Measurements from ENCODE around the gene MACO1. TPM values are rescaled to one million over a fixed set of nuclear protein-coding genes. Genes with fewer than 3 reads are reported as not detected.
"Not testable (repeated sequence)": the region's sequence is repeated elsewhere in the genome, so short reads cannot be mapped to it uniquely, and the experiment has no call there.

The MACO1 gene
- total RNA-seq, 1 donor from 2014 or later: 15.6 TPM

DNA sequence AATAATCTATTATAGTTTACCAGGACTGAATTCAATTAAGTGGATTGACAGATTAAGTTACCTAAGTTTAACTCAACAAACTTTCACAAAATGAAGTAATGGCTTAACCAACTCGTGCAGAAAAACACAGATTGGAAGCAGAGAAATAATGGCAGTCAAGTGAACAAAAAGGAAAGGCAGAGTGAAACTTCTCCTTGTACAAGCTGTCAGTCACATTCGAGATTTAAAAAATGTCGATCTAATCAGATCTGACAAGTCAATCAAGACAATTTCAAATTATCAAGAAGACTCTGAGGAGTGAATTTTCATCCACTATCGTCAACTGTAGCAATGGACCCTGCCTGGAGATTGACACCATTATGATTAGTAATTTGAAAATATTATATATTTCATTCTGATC lies 13.4 kb upstream of the MACO1 start:
- intact Hi-C loops (cut with micrococcal nuclease); DNase-seq; ATAC-seq: not testable (repeated sequence)

DNA sequence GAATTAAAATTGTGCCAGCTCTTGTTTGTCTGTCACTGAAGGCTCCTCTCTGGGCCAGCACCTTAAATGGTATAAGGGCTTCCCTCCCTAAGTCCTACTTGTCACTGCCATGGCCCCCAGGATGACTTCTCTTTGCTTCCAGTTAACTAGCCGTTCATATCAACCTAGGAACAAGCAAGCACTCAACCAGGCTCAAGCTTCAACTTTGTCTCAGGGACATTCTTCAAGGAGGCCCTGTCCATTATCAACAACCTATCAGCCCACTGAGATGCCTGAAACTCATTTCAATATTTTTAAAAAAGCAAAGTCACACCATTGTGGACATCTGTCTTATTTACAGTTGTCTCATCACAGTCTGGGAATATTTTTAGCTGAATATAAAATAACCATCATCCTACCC lies 11.4 kb upstream of the MACO1 start:
- intact Hi-C loops (cut with micrococcal nuclease); ATAC-seq; DNase-seq: not testable (repeated sequence)

DNA sequence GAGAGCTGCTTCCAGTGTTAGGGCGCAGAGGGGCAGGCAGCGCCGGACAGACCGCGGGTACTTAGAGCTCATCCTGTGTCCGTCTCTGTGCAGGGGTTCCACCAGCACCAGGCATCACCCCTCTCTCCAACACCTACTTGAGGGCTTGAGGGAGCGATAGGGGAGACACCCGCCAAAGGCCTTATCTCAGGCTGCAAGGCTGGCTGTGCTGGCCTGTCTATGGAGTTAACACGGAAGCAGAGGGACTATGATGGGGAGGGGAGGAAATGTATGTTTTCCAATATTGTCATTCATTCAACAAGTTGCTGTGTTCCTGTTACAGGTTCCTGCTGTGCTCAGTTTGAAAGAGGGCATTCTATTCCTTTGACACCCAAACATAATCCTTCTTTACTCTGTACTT lies 10.0 kb upstream of the MACO1 start, which contains the start of gene RHCE:
TSS of gene RHCE (minus strand) at position 111 of the 400 bp plus-strand sequence. CDS start at position 72, 39 bp downstream.
- DNase-seq; intact Hi-C loops (cut with micrococcal nuclease); ATAC-seq: not testable (repeated sequence)

DNA sequence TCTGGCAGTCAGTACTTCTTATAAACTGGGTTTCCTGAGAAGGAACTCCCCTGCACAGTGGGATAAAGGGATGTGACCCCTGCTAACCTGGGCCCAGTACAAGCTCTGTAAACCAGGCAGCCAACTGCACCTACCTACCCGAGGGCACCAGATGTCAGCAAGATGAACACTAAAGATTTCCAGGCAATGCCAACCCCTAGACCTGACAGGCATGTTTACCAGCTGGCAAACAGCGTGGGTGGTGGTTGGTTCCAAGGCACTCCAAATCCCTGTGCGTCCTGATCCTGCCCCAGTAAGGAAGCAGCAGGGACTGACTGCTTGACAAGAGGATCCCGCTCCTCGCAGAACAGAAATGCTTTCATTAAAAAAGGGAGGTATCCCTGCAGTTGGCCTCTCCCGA lies 7.5 kb upstream of the MACO1 start:
- DNase-seq; ATAC-seq; intact Hi-C loops (cut with micrococcal nuclease): not testable (repeated sequence)

DNA sequence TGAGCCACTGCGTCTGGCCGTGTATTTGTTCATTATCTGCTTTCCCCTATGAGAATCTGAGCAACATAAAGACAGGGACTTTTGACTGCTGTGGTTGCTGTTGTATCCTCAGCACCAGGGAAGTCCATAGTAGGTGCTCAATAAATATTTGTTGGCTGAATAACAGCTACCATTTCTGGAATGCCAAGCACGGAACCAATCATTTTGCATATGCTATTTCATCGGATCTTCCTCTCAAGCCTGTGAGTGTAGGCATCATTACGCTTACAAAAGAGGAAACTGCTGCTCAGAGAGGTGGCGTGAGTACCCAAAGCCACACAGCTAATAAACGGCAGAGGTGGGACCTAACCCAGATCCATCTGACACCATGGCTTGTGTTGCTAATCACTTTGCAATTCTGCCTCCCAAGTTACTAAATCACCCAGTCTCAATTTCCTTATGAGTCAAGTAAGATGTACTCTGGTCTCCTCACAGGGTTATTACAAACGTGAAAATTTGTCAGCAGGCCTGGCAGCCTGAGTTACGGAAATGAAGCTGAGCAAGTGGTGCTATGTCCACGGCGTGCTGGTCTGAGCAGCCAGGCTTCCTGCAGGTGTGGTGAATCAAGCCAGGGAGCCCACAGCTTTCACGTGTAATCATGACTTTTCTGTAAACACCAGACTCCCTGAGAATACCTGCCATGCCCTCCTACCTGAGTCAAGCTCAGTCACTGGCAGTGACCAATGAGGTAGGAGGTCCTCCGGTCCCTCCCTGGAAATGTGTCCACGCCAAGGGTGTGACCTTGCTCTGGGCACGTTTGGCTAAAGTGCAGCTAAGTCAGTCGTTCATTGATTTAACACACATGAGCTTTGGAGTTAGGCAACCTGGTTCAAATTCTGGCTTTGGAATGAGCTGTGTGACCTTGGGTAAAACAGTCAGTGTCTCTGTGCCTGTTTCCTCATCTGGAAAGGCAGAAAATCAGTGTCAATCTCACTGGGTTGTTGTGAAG lies 5.3 kb upstream of the MACO1 start:
- intact Hi-C loops (cut with micrococcal nuclease): no loop called here
- ATAC-seq (no peak), DNase-seq (no peak)

DNA sequence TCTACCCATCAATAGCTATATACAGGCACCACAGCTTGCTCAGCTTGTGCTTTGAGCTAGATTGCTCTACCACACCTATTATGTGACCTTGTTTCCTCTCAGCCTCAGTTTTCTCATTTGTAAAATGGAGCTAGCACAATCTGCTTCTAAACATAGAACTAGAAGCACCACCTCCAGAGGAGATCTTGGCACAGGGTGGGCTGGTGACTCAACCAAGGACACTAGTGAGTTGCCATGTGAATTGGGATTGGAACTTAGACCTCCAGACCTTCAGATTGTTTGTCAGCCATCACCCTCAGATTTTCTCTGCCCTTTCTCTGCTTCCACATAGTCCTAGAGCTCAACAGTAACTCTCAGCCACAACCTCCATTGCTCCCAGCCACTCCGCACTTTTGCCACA lies 3.0 kb upstream of the MACO1 start:
- DNase-seq: no peak
- intact Hi-C loops (cut with micrococcal nuclease): no loop called here
- ATAC-seq: no peak

DNA sequence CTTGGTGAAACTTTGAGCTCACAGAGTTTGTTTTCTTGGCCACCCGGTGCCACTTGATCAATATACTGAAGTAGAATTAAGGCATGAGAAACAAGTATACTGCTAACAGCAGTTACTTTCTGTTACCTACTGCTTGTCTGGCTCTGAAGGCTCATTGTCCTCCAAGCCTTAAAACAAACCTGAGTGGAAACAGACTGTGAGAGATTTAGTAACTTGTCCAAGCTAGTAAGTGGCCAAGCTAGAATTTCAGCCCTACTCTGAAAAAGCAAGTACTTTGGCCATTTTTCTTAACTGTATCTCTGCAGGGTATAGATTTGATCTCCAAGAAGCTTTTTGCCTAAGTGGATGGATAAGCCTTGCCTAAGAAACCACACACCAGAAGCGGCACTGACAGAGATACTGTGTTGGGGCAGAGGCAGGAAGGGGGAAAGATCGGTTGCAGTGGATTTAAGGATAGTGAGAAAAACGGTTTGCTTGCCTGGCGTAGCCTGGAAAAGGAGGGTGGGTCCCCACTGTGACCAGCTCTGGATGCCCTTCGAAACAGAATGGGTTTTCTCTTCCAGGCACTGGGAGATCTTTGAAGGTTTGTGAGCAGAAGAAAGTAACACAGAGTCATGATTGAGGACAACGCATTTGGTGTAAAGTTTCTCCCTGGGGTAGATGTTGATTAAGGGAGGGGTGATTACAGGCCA lies 2.1 kb upstream of the MACO1 start:
- intact Hi-C loops (cut with micrococcal nuclease): no loop called here
- ATAC-seq (no peak), DNase-seq (no peak)

DNA sequence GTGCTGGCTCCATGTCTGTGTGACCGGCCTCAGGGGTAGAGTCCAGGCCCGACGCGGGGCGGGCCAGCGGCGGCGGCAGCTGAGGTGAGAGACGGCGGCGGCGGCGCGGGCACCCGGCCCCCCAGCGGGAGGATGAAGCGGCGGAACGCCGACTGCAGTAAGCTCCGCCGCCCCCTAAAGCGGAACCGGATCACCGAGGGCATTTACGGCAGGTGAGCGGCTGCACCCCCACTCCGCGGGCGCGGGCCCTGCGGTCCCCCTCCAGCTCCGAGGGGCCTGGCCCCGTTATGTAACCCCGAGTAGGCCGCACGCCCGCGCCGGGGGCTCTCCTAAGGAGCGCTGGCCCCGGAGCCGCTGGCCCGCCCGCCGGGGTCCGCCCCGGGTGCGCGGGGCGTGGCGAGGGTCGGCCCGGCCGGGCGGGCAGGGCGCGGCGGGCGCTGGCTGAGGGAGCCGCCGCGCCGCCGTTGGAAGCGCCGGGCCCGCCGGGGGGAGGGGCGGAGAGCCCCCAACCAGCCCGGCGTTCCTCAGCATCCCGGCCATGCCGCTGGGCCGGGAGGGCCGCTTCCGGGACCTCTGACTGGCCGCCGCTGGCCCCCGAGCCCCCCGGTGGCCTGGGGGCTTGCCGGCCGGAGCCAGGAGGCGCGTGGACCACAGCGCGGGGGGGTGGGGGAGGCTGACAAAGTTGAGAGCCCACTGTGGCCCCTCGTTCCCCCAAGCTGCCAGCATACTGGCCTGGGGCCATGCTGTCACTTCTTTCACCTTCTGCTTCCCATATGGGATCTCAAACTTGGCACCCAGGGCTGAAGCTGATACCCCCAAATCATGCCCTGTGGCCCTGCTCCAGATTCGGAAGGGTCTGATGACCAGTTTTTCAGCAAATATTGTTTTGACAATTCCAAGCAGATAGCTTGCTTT lies 527 bp downstream of the MACO1 start:
- intact Hi-C loops (cut with micrococcal nuclease): no loop called here
- DNase-seq: peak; percentile 49

DNA sequence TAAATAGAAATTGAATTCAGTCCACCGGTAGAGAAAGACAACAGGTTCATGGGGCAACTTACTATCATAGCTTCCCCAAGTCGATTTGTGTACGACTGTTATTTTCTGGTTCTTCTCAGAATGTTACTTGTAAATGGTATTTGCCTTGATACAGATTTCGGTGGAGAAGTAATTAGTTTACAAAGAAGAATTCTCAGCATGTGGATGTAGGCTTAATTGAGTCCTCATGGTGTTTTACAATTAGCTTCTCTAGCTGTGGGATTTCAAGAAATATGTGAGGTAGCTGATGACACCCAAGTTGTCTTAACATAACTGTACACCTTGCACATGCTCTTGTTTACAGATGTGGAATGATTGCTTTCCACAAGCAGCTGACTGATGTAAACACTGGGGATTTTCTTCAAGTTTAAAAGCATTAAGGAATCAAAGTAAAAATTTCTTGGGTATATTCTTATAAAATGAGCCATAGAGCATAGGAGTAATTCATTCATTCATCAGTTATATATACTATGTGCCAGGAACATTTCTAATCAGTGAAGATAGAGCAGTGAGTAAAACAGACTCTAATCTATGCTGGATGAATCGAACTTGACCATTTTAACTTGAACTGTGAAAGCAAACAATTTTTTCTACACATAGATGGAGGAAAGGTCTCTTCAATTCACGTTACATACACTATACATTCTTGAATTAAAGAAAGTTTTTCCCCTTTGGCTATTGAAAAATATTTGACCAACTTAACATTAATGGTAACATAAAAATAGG lies 1.4 kb downstream of the MACO1 start:
- DNase-seq: no peak
- intact Hi-C loops (cut with micrococcal nuclease): no loop called here
- ATAC-seq: no peak

More for the DNA sequence above, 527 bp downstream of the MACO1 start:
- ATAC-seq: peak; percentile 38

DNA sequence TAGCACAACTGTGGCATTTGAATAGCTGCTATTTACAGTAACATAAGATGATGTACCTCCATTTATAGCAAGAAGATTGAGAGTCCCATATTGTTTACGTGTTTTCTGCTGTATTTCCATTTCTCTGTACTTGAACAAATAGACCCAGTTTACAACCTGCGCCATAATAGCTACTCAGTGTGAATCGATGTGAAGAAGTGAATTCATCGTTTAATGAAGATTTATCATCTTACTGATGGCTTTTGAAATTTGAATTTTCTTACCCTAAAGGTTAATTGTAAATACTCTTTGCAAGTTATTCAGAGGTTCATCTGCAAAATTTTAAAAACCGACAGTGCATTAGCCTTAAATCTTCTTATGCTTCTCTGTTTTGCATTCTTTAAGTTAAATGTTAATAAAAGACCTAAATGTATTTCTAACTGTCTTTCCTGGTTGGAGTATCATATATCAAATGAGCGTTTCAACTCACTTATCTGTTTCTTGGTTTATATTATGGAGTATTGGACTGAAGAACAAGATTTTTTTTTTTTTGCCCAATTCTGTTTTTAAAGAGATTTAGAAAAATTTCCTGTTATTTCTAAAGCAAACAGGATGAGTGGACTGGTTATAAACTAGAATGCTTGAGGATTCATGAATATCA lies 2.2 kb downstream of the MACO1 start:
- intact Hi-C loops (cut with micrococcal nuclease): no loop called here
- ATAC-seq (no peak), DNase-seq (no peak)

DNA sequence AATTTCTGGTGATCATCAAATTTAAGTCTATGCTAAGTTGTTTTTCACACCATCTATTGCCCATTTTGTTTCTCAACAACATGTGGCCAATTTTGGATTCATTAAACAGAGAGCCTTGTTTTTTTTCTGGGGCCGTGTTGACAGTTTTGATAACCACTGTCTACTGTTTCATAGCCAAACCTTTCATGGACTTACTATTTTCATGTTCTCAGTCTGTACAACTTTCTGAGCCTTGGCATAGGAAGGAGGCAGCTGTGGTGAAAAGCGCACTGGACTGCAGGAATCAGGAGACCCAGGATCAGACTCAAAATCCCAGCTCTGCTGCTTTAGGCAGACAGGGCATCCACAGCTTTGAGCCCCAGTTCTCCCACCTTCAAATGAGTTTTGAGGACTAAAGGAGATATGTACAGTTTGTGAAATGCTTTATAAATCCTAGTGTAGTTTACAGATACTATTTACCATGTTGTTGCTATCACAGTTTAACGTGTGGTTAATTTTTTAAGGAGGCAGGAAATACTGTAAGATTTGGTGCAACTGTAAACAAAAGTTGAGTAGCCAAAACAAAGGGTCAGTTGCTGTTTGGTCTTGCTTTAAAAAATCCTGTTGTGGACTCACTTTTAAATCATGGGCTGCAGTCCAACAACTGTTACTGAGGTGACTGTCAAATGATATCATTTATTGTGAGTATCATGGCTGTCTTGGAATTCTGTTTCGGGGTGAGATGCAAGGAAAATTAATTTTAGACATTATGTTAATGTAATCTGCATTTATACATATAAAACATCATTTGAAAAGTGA lies 2.9 kb downstream of the MACO1 start:
- no peak for ATAC-seq
- intact Hi-C loops (cut with micrococcal nuclease): no loop called here
- no peak for DNase-seq

DNA sequence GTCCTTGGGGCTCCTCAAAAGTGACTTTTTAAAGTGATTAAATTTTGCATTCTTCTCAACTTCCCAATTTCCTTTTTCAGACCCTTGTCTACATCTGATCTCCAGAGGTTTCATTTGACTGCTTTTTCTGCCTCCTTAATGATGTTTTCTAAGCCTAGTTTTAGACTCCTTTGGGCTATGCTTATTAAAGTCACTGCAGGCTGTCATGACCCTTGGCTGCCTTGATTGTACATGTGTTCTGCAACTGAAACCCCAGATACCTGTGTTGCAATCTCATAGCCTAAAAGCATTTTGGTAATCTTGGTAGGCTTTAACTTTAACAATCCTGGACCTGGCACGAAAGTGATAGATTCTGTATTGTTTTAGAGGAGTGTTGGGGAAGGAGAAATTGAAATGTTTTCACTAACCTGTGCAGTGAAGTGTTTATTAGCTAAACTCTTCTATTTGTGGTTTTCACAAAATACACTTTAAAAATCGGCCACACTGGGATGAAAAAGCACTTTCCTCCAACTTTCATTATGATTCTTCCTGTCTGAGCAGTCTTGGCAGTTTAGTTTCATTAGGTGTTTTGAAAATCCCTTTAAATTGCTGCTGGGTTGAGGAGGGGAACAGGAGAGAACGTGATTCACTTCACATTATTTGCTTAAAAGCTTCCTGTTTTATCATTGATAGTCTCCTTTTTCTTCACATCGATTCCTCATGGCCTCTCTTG lies 4.9 kb downstream of the MACO1 start:
- intact Hi-C loops (cut with micrococcal nuclease): no loop called here
- DNase-seq: no peak
- ATAC-seq: no peak

DNA sequence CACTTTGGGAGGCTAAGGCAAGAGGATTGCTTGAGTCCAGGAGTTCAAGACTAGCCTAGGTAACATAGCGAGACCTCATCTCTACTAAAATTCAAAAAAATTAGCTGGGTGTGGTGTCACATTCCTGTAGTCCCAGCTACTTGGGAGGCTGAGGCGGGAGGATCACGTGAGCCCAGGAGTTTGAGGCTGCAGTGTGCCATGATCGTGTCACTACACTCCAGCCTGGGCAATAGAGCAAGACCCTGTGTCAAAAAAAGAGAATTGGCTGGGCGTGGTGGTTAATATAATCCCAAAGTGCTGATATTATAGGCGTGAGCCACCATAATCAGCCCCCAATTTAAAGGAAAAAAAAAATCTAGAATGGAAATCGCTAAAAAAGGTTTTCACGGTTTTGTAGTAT lies 7.0 kb downstream of the MACO1 start:
- ATAC-seq (no peak), DNase-seq (no peak)
- intact Hi-C loops (cut with micrococcal nuclease): no loop called here

DNA sequence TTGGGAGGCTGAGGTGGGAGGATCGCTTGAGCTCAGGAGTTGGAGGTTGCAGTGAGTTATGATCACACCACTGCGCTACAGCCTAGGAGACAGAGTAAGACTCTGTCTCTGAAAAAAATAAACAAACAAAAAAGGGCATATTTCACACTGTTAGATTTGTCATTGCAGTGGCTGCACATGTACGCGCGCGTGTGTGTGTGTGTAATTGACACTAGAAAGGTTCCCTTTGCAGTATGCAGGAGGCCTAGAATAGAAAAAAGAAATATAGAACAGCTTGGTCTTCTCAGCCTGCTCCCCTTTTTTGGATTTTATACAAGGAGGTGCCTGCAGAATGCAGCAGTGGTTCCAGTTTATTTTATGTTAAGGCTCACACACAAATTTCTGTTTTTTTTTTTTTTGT lies 8.6 kb downstream of the MACO1 start:
- no peak for DNase-seq

DNA sequence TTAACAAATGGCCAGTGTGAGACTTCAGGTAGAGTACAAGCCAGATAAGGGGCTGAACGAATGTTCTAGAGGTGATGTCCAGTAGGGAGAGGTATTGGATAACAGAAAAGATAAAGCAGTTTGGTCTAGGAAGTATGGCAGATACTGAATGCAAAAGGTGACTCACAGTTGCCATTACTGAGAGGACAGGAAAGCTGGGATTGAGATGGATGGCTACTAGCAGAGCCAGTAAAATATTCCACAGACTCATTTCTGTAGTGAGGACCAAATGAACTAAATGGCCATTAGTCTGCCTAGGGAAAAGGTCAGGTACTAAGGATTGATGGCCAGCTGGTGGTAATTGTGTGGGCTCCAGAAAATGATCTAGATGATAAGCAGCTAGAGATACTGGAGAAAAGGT lies 11.5 kb downstream of the MACO1 start:
- intact Hi-C loops (cut with micrococcal nuclease): no loop called here
- ATAC-seq (no peak), DNase-seq (no peak)

More for the DNA sequence above, 8.6 kb downstream of the MACO1 start:
- intact Hi-C loops (cut with micrococcal nuclease): no loop called here
- no peak for ATAC-seq

DNA sequence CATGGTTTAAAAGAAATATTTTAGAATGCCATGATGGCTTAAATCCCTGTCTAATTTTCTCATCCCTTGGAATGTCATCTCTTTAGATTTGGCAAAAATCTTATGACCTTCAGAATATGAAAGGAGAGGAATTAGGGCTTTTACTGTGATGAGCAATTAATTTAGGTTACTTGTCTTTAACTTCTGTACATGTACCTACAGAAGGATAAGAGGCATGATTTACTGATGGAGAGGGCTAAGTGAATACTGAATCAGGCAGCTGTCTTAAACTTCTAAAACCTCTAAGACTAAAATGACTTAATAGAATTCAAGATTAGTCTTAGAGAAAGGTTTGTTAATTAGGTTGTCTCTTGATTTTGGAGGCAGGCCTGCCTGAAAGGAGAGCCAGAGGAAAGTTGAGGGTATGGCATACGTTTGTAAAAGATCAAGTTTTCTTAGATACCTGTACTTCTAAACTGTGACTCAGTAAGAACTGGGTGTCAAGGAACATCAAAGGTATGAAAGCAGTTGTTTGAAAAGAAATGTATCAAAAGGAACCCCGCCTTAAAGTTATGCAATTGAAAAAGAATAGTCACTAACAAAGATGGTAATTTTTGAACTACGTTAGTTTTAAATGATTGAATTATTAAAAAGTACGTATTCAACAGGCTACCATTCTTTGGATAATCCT lies 12.5 kb downstream of the MACO1 start:
- ATAC-seq: no peak
- intact Hi-C loops (cut with micrococcal nuclease): no loop called here
- DNase-seq: no peak
